ENCODE results near the gene SALL4. TPM values are rescaled to one million over a fixed set of nuclear protein-coding genes. Genes with fewer than 3 reads are reported as not detected.
"Not testable (repeated sequence)": the region's sequence is repeated elsewhere in the genome, so short reads cannot be mapped to it uniquely, and the experiment has no call there.

Gene SALL4
- total RNA-seq, 2 experiments from 2014 or later: not detected

DNA sequence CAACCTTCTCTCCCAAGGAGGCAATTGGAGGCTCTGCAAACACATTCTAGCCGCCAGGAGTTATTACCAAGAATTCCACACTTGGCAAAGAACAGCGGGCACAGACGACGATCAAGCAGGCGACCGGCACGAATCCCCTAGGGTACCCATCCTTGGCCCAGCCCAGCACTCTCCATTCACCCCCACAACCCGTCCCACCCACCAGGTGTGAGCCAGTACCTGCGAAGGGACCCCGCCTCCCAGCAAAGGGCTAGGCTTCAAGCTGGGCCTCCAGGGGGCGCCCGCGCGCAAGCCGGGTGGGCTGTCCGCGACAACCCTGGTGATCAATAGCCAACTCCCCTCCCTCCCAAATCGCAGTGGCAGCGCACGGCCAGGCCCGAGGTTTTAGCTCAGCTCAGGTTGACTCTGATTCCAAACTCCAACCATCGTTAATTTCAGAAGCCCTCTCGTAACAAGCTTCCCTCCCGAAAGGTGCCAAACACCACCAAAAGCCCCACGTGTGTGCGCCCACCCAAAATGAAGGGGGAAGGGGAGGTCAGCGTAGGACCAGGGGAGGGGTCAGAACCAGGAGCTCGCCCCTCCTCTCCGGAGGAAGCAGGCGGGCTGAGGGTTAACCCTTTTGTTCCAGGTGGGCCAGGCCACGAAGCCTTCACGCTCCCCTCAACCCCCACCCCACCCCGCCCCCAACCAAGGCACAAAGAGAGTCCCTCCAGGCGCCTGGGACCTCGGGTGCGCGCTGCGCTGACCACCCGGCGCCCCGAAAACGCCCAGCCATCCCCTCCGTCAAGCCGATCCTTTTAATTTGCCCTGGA is 2.1 kb downstream of the SALL4 start:
- DNase-seq: peak; percentile 76
- intact Hi-C loops (cut with micrococcal nuclease): loop anchor here (2.0 kb wide), 1 partner anchor 283 kb away; no protein-coding TSS in a partner anchor
- peaks cover 12% of the 10 kb centered on the region for H3K4me1 Mint-ChIP-seq (ENCODE audit: low read depth)
- CTCF ChIA-PET: interaction anchor here (0.7 to 2.0 kb wide), 10 partner anchors 10 to 1748 kb away, joined by 3 to 7 read pairs (median 4); no protein-coding TSS in a partner anchor
- no peak overlapping the region for H3K27ac Mint-ChIP-seq
- no peaks in the 10 kb centered on the region for H3K9me3 Mint-ChIP-seq
- H3K36me3 Mint-ChIP-seq (ENCODE audit: low read depth): no peaks in the 10 kb centered on the region
- H3K27me3 Mint-ChIP-seq (ENCODE audit: low read depth): peaks cover 45% of the 10 kb centered on the region
- peak overlapping the region; percentile 45 for H3K4me3 Mint-ChIP-seq

DNA sequence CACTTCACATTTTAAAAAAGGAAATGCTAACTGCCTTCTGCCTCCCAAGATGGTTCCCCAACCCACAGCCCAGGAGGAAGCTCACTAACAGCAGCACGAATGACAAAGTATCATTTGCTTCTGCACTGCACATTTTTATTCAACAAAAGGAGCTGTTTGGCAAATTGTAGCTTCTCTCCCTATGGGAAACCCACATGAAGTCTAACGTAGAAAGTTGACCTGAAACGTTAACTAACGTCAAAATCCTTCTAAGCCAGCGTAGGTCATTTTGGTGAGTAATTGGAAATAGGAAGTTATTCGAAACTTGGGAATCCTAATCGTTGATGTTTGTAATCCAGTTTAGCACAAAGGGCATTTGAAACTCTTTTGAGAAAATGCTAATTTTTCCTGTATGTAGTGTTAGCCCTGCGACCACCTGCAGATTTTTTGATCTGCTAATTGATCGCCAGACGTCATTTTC is 2.9 kb downstream of the SALL4 start:
- Mint-ChIP-seq H3K9me3 (no peaks in the 10 kb centered on the region), H3K27me3 (ENCODE audit: low read depth) (peaks cover 45% of the 10 kb centered on the region), H3K4me3 (no peak overlapping the region), H3K36me3 (ENCODE audit: low read depth) (no peaks in the 10 kb centered on the region), H3K4me1 (ENCODE audit: low read depth) (peaks cover 12% of the 10 kb centered on the region), H3K27ac (no peak overlapping the region)
- CTCF ChIA-PET: interaction anchor here (0.7 to 2.0 kb wide), 10 partner anchors 10 to 1749 kb away, joined by 3 to 7 read pairs (median 4); no protein-coding TSS in a partner anchor
- intact Hi-C loops (cut with micrococcal nuclease): no loop called here
- DNase-seq: no peak

DNA sequence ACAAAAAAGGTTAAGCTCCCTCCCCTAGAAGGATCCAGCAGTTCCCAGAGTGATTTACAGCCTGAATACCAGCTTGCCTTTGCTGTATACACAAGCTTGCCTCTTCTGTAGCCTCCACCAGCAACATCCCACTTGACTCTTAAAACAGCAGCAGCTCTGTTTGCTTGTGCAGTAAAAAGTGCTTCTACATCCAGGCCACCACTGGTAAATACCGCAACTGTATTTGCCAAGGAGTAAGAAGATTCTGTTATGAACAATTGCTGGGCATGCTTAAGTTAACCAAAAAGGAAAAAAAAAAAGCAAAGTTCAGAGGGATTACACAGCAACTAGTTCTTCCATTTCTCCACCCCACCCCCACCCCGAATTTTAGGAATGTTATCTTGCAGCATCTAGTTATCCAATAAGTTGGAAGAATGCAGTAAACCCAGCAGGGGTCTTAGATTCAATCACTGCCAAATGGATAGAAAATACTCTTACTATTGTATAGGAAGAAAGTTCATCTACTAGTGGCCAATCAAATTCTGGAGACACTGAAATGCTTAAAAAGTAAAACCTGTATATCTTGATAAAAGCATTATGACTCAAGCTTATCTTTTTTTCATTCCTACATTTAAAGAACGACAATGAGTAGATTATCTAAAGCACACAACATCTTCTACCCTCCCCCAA is 4.8 kb downstream of the SALL4 start:
- no peaks in the 10 kb centered on the region for H3K36me3 Mint-ChIP-seq (ENCODE audit: low read depth)
- H3K27me3 Mint-ChIP-seq (ENCODE audit: low read depth): peaks cover 53% of the 10 kb centered on the region
- no peaks in the 10 kb centered on the region for H3K9me3 Mint-ChIP-seq
- no peak overlapping the region for H3K4me3 Mint-ChIP-seq
- DNase-seq: no peak
- H3K27ac Mint-ChIP-seq: no peak overlapping the region
- CTCF ChIA-PET: no interaction called here
- intact Hi-C loops (cut with micrococcal nuclease): no loop called here
- H3K4me1 Mint-ChIP-seq (ENCODE audit: low read depth): peaks cover 12% of the 10 kb centered on the region

DNA sequence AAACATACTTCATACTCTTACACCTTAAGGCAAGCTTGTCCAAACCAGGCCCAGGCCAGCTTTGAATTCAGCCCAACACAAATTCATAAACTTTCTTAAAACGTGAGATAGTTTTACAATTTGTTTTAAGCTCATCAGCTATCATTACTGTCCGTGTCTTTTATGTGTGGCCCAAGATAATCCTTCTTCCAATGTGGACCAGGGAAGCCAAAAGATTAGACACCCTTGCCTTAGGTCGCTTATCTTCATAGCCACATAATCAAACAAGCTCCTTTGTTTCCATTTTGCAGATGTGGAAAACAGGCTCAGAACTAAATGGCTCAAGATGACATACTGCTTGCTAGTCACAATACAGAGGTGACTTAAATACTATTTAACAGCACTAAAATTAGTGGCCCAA is 6.0 kb downstream of the SALL4 start:
- intact Hi-C loops (cut with micrococcal nuclease): no loop called here
- no peaks in the 10 kb centered on the region for H3K36me3 Mint-ChIP-seq (ENCODE audit: low read depth)
- H3K9me3 Mint-ChIP-seq: no peaks in the 10 kb centered on the region
- H3K4me1 Mint-ChIP-seq (ENCODE audit: low read depth): peaks cover 12% of the 10 kb centered on the region
- no peak for DNase-seq
- H3K4me3 Mint-ChIP-seq: no peak overlapping the region
- H3K27ac Mint-ChIP-seq: no peak overlapping the region
- H3K27me3 Mint-ChIP-seq (ENCODE audit: low read depth): peaks cover 47% of the 10 kb centered on the region
- CTCF ChIA-PET: interaction anchor here (0.6 kb wide), 2 partner anchors 21 to 185 kb away, joined by 3 to 4 read pairs; no protein-coding TSS in a partner anchor

DNA sequence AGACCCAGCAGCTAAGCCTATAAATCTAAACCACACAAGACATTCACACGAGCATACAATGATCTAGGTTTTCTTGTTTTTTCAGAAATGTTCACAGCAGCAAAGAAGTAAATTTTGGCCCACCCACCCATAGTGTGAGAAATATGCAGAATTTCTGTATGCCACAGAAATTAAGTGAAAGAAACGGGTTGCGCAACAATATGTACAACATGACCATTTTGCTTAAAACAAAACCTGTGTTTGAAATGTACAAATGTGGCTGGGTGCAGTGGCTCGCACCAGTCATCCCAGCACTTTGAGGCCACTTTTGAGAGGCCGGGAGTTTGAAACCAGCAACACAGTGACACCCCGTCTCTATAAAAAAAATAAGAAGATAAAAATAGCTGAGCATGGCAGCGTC is 9.4 kb downstream of the SALL4 start:
- Mint-ChIP-seq H3K27ac (no peak overlapping the region), H3K4me3 (no peak overlapping the region), H3K36me3 (ENCODE audit: low read depth) (no peaks in the 10 kb centered on the region), H3K4me1 (ENCODE audit: low read depth) (no peaks in the 10 kb centered on the region), H3K9me3 (no peaks in the 10 kb centered on the region), H3K27me3 (ENCODE audit: low read depth) (peaks cover 19% of the 10 kb centered on the region)
- intact Hi-C loops (cut with micrococcal nuclease): no loop called here
- CTCF ChIA-PET: interaction anchor here (0.6 kb wide), 1 partner anchor 379 kb away, joined by 3 read pairs; no protein-coding TSS in a partner anchor
- DNase-seq: no peak

DNA sequence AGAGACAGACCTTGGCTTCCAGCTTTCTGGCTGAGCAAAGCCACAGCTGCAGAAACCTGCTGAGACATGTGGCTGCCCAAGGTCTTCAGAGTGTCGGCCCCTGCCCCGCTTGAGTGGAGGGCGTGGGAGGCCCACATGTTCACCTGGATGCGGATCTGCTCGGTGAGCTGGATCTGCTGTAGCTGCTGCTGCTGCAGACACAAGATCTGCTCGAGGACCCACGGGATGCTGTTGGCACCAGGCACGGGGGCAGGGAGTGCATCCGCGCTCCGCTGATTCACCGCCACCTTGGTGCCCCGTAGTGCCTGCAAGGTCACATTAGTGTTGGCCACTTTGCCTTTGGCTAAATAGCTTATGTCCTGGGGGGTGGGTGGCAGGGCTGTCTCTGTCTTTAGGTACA is 10.7 kb downstream of the SALL4 start:
- Mint-ChIP-seq H3K36me3 (ENCODE audit: low read depth) (no peaks in the 10 kb centered on the region), H3K4me3 (no peak overlapping the region), H3K4me1 (ENCODE audit: low read depth) (no peaks in the 10 kb centered on the region), H3K9me3 (no peaks in the 10 kb centered on the region), H3K27ac (no peak overlapping the region), H3K27me3 (ENCODE audit: low read depth) (peaks cover 13% of the 10 kb centered on the region)
- CTCF ChIA-PET: no interaction called here
- DNase-seq: no peak
- intact Hi-C loops (cut with micrococcal nuclease): no loop called here

DNA sequence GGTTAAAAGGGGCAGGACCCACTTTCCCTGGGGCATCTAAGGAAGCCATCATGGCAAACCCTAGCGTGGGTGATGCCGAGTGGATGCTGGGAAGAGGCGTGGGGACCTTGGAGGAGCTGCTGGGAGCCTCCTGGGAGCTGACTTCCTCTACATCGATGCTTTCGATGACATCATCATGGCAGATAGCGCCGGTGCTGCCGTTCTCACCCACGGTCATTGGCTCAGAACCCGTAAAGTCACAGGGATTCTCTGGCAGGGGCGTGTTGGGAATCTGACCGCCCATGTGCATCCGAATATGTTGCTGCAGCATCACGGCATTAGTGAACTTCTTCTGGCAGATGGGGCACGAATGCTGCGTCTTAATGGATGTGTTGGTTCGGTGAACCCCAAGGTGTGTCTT is 12.1 kb downstream of the SALL4 start:
- Mint-ChIP-seq H3K4me1 (ENCODE audit: low read depth) (no peaks in the 10 kb centered on the region), H3K27ac (no peak overlapping the region), H3K36me3 (ENCODE audit: low read depth) (no peaks in the 10 kb centered on the region), H3K27me3 (ENCODE audit: low read depth) (peaks cover 13% of the 10 kb centered on the region), H3K9me3 (no peaks in the 10 kb centered on the region), H3K4me3 (no peak overlapping the region)
- intact Hi-C loops (cut with micrococcal nuclease): no loop called here
- CTCF ChIA-PET: interaction anchor here (1.4 kb wide), 1 partner anchor 11 kb away, joined by 6 read pairs; no protein-coding TSS in a partner anchor
- DNase-seq: no peak

DNA sequence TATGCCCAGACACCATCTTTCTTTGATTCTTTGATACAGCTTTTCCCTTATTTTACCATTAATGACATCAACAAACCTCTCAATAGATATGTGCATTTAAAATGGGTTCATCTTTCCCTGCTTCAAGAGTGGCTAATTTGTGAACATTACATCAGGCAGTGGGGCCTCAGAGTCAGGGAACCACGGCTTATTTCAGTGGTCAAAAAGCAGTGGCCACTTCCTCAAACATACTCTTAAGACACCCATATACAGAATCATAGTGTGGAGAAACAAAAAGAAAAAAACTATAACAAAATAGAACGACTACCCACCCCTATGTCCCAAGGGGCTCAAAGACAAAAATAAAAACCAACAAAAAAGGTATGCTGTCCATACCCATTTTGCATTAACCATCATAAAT is 12.9 kb downstream of the SALL4 start:
- Mint-ChIP-seq H3K4me3 (no peak overlapping the region), H3K36me3 (ENCODE audit: low read depth) (no peaks in the 10 kb centered on the region), H3K27ac (no peak overlapping the region), H3K4me1 (ENCODE audit: low read depth) (no peaks in the 10 kb centered on the region), H3K9me3 (no peaks in the 10 kb centered on the region), H3K27me3 (ENCODE audit: low read depth) (peaks cover 13% of the 10 kb centered on the region)
- intact Hi-C loops (cut with micrococcal nuclease): no loop called here
- DNase-seq: no peak
- CTCF ChIA-PET: interaction anchor here (0.5 to 1.4 kb wide), 2 partner anchors 10 kb away, joined by 4 to 6 read pairs; no protein-coding TSS in a partner anchor

DNA sequence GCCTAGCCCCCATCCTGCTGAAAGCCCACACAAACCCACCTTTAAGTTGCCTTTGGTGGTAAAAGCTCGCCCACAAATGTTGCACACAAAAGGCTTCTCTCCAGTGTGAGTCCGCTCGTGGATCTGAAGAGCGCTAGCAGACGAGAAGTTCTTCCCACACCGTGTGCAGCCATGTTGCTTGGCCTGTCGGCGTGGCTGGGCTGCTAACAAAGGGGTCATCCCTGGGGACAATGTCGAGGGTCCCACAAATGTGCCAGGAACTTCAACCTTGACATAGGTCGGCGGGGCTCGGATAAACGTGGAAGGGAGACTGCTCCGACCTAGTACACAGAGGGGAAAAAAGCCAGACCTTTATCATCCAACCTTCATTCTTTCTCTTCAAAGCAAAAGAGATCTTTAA is 13.5 kb downstream of the SALL4 start:
- no peak for DNase-seq
- no peak overlapping the region for H3K27ac Mint-ChIP-seq
- H3K27me3 Mint-ChIP-seq (ENCODE audit: low read depth): peaks cover 9% of the 10 kb centered on the region
- CTCF ChIA-PET: interaction anchor here (1.4 kb wide), 1 partner anchor 9 kb away, joined by 6 read pairs; no protein-coding TSS in a partner anchor
- intact Hi-C loops (cut with micrococcal nuclease): no loop called here
- H3K36me3 Mint-ChIP-seq (ENCODE audit: low read depth): no peaks in the 10 kb centered on the region
- no peak overlapping the region for H3K4me3 Mint-ChIP-seq
- no peaks in the 10 kb centered on the region for H3K9me3 Mint-ChIP-seq
- no peaks in the 10 kb centered on the region for H3K4me1 Mint-ChIP-seq (ENCODE audit: low read depth)

DNA sequence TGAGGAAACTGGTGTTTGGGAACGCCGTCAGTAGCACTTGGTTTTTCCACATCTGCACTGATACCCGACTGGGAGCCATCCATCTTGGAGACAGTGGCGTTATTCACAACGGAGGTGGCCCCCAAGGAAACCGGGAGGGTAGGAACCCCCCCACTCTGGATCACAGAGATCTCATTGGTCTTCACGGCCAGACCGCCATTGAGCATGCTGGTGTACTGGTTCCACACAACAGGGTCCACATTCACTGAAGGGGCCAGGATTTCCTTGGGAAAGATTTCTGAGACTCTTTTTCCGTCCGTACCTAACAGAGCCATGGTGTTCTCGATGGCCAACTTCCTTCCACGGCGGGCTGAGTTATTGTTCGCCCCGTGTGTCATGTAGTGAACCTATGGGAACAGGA is 18.0 kb downstream of the SALL4 start:
- H3K27ac Mint-ChIP-seq: no peak overlapping the region

DNA sequence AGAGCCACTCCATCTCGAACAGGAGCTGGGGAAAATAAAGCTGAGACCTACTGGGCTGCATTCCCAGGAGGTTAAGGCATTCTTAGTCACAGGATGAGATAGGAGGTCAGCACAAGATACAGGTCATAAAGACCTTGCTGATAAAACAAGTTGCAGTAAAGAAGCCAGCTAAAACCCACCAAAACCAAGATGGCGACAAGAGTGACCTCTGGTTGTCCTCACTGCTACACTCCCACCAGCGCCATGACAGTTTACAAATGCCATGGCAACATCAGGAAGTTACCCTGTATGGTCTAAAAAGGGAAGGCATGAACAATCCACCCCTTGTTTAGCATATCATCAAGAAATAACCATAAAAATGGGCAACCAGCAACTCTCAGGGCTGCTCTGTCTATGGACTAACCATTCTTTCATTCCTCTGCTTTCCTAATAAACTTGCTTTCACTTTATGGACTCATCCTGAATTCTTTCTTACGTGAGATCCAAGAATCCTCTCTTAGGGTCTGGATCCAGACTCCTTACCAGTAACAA is 24.0 kb downstream of the SALL4 start:
- DNase-seq; H3K27me3 Mint-ChIP-seq (ENCODE audit: low read depth); H3K4me3 Mint-ChIP-seq; intact Hi-C loops (cut with micrococcal nuclease); H3K9me3 Mint-ChIP-seq; H3K36me3 Mint-ChIP-seq (ENCODE audit: low read depth); H3K27ac Mint-ChIP-seq; H3K4me1 Mint-ChIP-seq (ENCODE audit: low read depth); CTCF ChIA-PET: not testable (repeated sequence)

More for the DNA sequence above, 18.0 kb downstream of the SALL4 start:
- H3K27me3 Mint-ChIP-seq (ENCODE audit: low read depth): peaks cover 2% of the 10 kb centered on the region
- no peaks in the 10 kb centered on the region for H3K9me3 Mint-ChIP-seq
- CTCF ChIA-PET: interaction anchor here (0.9 kb wide), 1 partner anchor 458 kb away, joined by 4 read pairs; no protein-coding TSS in a partner anchor
- DNase-seq: no peak
- H3K4me1 Mint-ChIP-seq (ENCODE audit: low read depth): no peaks in the 10 kb centered on the region
- H3K36me3 Mint-ChIP-seq (ENCODE audit: low read depth): no peaks in the 10 kb centered on the region
- H3K4me3 Mint-ChIP-seq: no peak overlapping the region
- intact Hi-C loops (cut with micrococcal nuclease): no loop called here

DNA sequence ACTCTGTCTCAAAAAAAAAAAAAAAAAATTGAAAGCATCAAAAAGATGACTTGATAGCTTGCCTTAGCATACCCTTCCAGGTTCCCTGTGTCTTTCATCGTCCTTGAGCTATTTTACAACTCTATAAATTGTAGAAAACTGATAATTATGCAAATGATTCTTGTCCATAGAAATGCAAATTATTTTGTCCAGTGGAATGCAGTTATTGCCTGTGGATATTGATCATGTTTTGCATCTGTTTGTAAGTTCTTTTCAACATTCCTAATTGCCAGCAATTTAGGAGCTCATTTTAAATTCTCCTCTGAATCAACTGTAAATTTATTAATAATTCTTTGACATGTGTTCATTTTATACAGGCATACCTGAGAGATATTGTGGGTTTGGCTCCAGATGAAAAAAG is 27.1 kb downstream of the SALL4 start:
- no peaks in the 10 kb centered on the region for H3K36me3 Mint-ChIP-seq (ENCODE audit: low read depth)
- peaks cover 8% of the 10 kb centered on the region for H3K9me3 Mint-ChIP-seq
- DNase-seq: no peak
- H3K27ac Mint-ChIP-seq: no peak overlapping the region
- peaks cover 9% of the 10 kb centered on the region for H3K27me3 Mint-ChIP-seq (ENCODE audit: low read depth)
- intact Hi-C loops (cut with micrococcal nuclease): no loop called here
- no peak overlapping the region for H3K4me3 Mint-ChIP-seq
- CTCF ChIA-PET: interaction anchor here (0.7 to 1.5 kb wide), 3 partner anchors 21 to 164 kb away, joined by 3 to 4 read pairs (median 3); no protein-coding TSS in a partner anchor
- no peaks in the 10 kb centered on the region for H3K4me1 Mint-ChIP-seq (ENCODE audit: low read depth)

Data from activated naive CD4-positive, alpha-beta T cell treated with anti-CD3 and anti-CD28 coated beads for 36 hours (primary cell).